GM19099 (cell line): Measurements from ENCODE around the gene RALGAPB.

Experiments
- POLR2A ChIP-seq: IDR thresholded peaks from 3 replicates; pipeline ENCODE4 v1.6.1; 2011; ENCODE audit warnings: low read depth; ENCODE audit not compliant: insufficient read length; ENCODE audit errors: extremely low read depth

RALGAPB gene

GRCh38 chr20:38520261-38520660, 47.6 kb downstream of the RALGAPB start:
- TF ChIP-seq POLR2A = no peak

- no peak for TF ChIP-seq POLR2A
Observed at GRCh38 chr20:38523697-38524096, 51.1 kb downstream of the RALGAPB start.

DNA sequence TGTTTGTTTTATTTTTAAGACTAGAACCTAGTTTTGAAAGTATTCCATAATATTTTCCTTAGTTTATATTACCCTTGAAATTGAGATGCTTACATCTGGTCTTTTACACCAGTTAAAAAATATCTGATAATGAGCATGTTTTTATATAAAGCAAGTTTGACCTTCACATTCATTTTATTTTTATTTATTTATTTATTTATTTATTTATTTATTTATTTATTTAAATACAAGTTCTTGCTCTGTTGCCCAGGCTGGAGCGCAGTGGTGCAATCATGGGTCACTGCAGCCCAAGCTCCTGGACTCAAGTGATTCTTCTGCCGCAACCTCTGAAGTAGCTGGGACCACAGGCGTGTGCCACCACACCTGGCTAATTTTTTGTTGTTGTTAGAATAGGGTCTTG, 55.5 kb downstream of the RALGAPB start:
- no peak for TF ChIP-seq POLR2A

DNA sequence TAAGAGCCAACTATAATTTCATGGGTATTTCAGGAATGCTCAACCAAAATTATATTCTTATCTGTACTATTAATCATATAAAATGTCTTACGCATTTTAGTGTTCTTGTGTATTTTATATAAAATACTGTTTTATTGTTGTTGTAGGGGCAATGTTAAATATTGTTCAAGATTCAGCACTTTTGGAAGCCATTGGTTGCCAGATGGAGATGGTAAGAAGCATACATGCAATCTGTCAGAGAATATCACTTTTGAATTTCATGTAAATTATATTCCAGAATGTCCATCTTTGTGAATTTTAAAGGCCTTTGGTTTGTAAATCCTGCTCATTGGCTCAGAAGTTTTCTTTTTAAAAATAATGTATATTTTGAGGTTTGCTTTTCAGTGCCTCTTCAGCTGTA, 58.4 kb downstream of the RALGAPB start:
- TF ChIP-seq POLR2A = no peak

- TF ChIP-seq POLR2A = no peak
Observed at GRCh38 chr20:38534756-38535155, 62.1 kb downstream of the RALGAPB start.

GRCh38 chr20:38536310-38536709, 63.7 kb downstream of the RALGAPB start:
- TF ChIP-seq POLR2A = no peak

DNA sequence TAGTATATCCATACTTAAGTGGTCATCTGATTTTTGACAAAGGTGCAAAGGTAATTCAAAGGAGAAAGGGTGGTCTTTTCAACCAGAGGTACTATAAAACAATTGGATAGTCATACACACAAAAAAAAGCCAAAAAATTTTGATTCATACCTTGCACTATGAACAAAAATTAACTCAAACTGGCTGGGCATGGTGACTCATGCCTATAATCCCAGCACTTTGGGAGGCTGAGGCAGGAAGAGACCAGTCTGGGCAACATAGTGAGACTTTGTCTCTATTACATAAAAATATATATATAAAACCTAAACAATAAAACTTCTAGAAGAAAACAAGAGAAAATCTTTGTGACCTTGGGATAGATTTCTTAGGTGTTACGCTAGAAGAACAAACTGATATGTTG, 64.5 kb downstream of the RALGAPB start:
- no peak for TF ChIP-seq POLR2A

DNA sequence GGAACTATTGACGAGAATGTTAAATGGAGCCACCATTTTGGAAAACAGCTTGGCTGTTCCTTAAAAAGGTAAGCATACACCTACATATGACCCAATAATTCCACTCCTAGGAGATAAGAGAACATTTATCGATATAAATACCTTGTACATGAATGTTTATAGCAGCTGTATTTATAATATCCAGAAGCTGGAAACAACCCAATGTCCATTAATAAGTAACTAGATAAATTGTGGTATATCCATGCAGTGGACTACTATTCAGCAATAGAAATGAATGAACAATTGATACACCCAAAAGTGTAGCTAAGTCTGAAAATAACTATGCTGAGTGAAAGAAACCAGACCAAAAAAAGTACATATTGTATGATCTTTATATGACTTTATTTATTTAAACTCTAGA, 66.1 kb downstream of the RALGAPB start:
- no peak for TF ChIP-seq POLR2A

- no peak for TF ChIP-seq POLR2A
Observed at GRCh38 chr20:38543014-38543906, 70.6 kb downstream of the RALGAPB start.

DNA sequence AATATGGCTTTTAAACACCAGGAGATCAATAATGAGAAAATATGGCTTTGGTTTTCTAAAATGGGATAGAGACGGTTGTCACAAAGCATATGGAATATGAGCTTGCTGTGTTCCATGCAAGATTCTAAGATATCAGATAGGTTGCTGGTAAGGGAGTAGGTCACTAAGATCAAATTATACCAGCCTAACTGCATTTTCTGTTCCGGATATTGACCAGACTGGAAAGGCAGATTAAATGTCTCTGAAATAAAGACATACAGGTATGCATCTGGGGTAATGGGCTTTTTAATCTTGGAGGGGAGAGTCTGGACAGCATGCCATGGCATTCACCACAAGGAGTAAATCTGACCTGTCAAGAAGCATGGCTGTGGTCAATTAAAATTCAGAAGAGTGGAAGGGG, 73.1 kb downstream of the RALGAPB start:
- TF ChIP-seq POLR2A = no peak

- no peak for TF ChIP-seq POLR2A
Observed at GRCh38 chr20:38547288-38548085, 74.8 kb downstream of the RALGAPB start.

DNA sequence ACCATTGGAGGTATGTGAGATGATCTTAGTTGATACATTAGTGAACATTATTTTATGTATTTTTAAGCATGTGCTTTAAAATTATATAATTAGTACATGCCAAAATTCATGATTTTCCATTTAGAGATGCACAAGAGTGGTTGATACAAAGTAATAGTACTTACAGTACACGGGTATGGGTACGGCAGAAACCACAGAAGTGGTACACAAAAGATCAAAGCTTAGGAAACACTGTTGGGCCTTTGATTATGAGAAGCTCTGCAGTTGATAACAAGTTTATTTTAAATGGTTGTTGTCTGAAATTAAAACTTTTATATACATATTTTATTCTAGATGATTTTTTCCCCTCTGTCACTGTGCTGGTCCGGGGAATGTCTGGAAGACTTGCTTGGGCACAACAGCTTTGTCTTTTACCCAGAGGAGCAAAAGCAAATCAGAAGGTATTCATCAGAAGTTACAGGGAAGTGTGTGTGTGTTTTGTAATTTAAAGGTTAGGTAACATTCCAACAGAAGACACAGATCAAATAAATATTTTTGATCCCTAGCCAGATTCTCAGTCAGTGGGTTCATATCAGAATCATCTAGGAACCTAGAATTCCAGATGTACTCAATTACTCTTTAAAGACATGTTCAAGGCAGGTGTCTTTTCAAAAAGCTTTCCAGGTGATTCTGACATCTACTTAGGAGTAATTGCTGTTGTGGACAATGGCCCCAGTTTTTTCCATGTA, 75.9 kb downstream of the RALGAPB start:
- TF ChIP-seq POLR2A = no peak

DNA sequence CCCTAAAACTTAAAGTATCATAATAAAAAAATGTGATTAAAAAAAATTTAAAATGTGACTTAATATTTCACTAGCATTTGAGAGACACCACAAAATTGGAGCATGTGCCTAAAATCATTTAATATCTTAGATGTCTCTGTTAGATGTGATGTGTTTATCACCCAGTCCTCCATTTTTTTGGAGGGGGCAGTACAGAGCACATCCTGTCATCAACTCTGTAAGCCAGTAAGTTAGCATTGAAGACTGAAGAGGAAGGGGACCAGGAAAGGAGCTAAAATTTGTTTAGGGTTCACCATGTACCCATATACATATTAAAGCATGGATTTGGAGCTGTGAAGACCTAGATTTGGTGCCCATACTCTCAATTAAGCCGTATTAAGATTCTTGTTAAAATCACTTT, 77.6 kb downstream of the RALGAPB start:
- no peak for TF ChIP-seq POLR2A

DNA sequence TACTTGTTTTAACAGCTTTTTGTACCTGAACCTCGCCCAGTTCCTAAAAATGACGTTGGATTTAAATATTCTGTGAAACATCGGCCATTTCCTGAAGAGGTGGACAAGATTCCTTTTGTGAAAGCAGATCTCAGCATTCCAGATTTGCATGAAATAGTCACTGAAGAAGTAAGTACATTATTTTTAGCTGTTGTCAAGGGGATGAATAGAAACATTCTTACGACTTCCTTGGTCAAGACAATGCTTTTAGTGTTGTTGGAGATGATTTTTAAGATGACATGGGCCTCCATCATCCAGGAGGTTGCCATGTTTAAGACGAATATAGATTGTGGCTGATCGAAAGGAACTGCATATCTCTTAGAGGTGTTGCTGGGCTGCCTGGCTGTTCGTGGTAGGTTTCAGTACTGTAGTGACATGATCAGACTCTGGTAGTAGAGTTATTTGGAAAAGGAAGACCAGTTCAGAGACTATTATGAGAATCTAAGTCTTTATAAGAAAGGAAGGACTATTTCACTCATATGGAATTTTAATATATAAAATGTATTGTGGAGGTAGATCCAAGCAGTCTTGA, 78.5 kb downstream of the RALGAPB start:
- TF ChIP-seq POLR2A = no peak

DNA sequence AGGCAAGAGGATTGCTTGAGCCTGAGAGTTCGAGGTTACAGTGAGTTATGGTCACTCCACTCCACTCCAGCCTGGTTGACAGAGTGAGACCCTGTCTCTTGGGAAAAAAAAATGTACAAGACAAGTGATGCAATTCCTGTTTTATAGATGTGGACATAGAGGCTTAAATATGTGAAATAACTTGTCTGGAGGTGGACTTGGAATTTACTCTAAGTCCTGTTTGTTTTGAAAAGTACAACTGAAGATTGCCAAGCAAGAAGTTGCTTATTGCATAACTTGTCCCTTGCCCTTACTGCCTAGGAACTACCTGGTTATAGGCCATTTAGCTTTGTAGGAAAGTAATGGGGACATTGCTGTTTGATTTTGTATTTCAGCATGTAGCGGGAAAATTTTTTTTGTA, 82.3 kb downstream of the RALGAPB start:
- no peak for TF ChIP-seq POLR2A
